K562 (cell line): ENCODE data around the gene ATP5F1A. TPM values are rescaled to one million over a fixed set of nuclear protein-coding genes. Genes with fewer than 3 reads are reported as not detected.
A peak's percentile ranks its signal among the peaks of the same experiment; 100 is the strongest.

Source experiments
- ARID2 ChIP-seq: fragments of 450-650 bp; IDR thresholded peaks from 2 replicates; pipeline ENCODE4 v1.6.1; 2017; ENCODE audit warnings: antibody characterized with exemption, mild to moderate bottlenecking
- ASH1L ChIP-seq: fragments of 450-650 bp; IDR thresholded peaks from 2 replicates; pipeline ENCODE4 v1.6.1; 2018; ENCODE audit warnings: borderline replicate concordance, mild to moderate bottlenecking, low read depth; ENCODE audit not compliant: partially characterized antibody
- MEF2A ChIP-seq: IDR thresholded peaks from 2 replicates; pipeline ENCODE4 v1.6.1; 2011; ENCODE audit warnings: low read depth, mild to moderate bottlenecking, low read length, moderate library complexity; ENCODE audit not compliant: control insufficient read depth
- POLR3A ChIP-seq: IDR thresholded peaks from 2 replicates; pipeline ENCODE4 v1.6.1; 2011; ENCODE audit warnings: borderline replicate concordance, mild to moderate bottlenecking, moderate library complexity; ENCODE audit not compliant: insufficient read length, insufficient read depth; ENCODE audit errors: extremely low read depth
- SOX6 ChIP-seq: fragments of 450-650 bp; IDR thresholded peaks from 2 replicates; pipeline ENCODE4 v1.6.1; 2014; ENCODE audit warnings: mild to moderate bottlenecking
- TAF9B ChIP-seq: fragments of 450-650 bp; IDR thresholded peaks from 2 replicates; pipeline ENCODE4 v1.6.1; 2018; ENCODE audit warnings: mild to moderate bottlenecking; ENCODE audit not compliant: partially characterized antibody
- TEAD2 ChIP-seq: fragments of 450-650 bp; IDR thresholded peaks from 2 replicates; pipeline ENCODE4 v1.6.1; 2016; ENCODE audit warnings: missing genetic modification characterization, control low read depth, missing compliant biosample characterization
- ZKSCAN8 ChIP-seq: fragments of 200-800 bp; sonication (Bioruptor generic); IDR thresholded peaks from 2 replicates; pipeline ENCODE4 v1.6.1; 2016; ENCODE audit warnings: missing genetic modification characterization, missing compliant biosample characterization
- ZNF253 ChIP-seq: fragments of 250-450 bp; sonication (Bioruptor Pico); conservative IDR thresholded peaks from 2 replicates; pipeline ENCODE4 v1.6.1; 2021; ENCODE audit warnings: mild to moderate bottlenecking
- polyA plus RNA-seq, 8 experiments: library from polyadenylated mRNA; depleted of rRNA in 4 of 8; stranded (reverse) in 5 of 8; unstranded in 3 of 8; fragments of >200 nt; fragmentation: Nextera tagmentation in 2 of 8; fragmentation: Illumina TruSeq in 1 of 8; extraction: Ambion mirVana in 2 of 8; extraction: Trizol in 1 of 8; gene quantifications; 2 replicates each; pipeline versions ENCODE4 v1.2.1 to v1.2.3, GENCODE V29; 2011 to 2014; ENCODE audit warnings: inconsistent platforms in 1 of 8, missing spikeins in 1 of 8
- total RNA-seq, 7 experiments: library from RNA; depleted of rRNA in 6 of 7; stranded (reverse); fragments of >200 nt in 6 of 7; fragmentation: Illumina TruSeq in 2 of 7; extraction: Trizol in 2 of 7; gene quantifications; 2 replicates each; pipeline versions ENCODE4 v1.2.1 to v1.2.3, GENCODE V29; 2011 to 2021; ENCODE audit warnings: low replicate concordance in 1 of 7
- TF ChIP-seq, protein P1 (sequence below), 2 experiments: fragments of 450-650 bp in 1 of 2; sonication (generic) in 1 of 2; formaldehyde crosslinking in 1 of 2; IDR thresholded peaks; 2 replicates each; pipeline versions ENCODE4 v1.7.1 to v1.9.0; 2016 to 2022; ENCODE audit warnings: inconsistent platforms in 1 of 2, mild to moderate bottlenecking in 1 of 2, missing genetic modification reagents in 1 of 2
- TF ChIP-seq, protein P2 (sequence below): sonication (generic); formaldehyde crosslinking; IDR thresholded peaks from 2 replicates; pipeline ENCODE4 v1.8.0; 2023; ENCODE audit warnings: mild to moderate bottlenecking, missing genetic modification reagents
- TF ChIP-seq, protein P3 (sequence below), 2 experiments: fragments of 450-650 bp in 1 of 2; IDR thresholded peaks; 2 replicates each; pipeline ENCODE4 v1.6.1; 2011 to 2017; ENCODE audit warnings: low read depth in 2 of 2, antibody characterized with exemption in 1 of 2, borderline replicate concordance in 1 of 2, low read length in 1 of 2, mild to moderate bottlenecking in 1 of 2, mixed read lengths in 1 of 2; ENCODE audit not compliant: control insufficient read depth in 1 of 2

Gene ATP5F1A
- total and polyA plus RNA-seq, 9 of the 15 experiments (the other 6 are each of a cell fraction or from before 2014, with no cell fraction given), result 377 to 762 (median 490) TPM

DNA sequence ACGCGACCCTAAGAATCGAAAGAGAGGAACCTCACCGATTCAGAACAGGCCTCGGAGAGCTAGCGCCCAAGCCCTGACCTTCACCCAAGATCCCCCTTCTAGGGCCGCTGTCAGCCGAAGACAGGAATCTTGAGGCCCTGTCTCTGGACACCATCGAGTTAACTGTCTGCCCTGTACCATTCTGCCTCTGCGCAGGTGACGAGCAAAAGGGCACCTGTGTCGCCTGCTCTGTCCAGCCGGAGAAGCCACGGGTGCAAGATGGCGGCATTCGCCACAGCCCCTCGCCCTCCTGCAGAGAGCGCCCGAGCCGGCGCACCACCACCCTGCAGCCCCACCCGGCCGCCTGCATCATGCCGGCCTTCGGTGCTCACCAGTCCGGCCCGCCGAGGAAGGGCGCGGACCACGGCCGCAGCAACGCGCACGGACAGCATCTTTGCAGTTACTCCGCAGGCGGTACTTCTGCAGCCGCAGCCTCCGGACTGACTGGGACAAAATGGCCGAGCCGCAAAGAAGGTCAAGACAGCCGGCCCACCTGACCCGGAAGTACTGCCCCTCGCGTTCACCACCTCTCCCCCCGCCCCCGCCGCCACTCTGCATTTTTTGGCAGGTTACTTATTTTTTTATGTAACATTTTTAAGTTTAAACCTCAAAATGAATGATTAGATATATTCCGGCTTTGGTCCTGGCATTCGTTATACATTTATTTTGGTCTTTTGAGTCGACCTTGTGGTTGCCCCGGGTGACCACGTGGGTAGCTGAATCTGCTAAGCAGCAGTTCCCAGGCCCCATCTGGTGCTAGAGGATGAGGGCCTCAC is at the start of gene ATP5F1A (continued):
- TF ChIP-seq, protein P1, sequence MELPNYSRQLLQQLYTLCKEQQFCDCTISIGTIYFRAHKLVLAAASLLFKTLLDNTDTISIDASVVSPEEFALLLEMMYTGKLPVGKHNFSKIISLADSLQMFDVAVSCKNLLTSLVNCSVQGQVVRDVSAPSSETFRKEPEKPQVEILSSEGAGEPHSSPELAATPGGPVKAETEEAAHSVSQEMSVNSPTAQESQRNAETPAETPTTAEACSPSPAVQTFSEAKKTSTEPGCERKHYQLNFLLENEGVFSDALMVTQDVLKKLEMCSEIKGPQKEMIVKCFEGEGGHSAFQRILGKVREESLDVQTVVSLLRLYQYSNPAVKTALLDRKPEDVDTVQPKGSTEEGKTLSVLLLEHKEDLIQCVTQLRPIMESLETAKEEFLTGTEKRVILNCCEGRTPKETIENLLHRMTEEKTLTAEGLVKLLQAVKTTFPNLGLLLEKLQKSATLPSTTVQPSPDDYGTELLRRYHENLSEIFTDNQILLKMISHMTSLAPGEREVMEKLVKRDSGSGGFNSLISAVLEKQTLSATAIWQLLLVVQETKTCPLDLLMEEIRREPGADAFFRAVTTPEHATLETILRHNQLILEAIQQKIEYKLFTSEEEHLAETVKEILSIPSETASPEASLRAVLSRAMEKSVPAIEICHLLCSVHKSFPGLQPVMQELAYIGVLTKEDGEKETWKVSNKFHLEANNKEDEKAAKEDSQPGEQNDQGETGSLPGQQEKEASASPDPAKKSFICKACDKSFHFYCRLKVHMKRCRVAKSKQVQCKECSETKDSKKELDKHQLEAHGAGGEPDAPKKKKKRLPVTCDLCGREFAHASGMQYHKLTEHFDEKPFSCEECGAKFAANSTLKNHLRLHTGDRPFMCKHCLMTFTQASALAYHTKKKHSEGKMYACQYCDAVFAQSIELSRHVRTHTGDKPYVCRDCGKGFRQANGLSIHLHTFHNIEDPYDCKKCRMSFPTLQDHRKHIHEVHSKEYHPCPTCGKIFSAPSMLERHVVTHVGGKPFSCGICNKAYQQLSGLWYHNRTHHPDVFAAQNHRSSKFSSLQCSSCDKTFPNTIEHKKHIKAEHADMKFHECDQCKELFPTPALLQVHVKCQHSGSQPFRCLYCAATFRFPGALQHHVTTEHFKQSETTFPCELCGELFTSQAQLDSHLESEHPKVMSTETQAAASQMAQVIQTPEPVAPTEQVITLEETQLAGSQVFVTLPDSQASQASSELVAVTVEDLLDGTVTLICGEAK (IDR thresholded peaks at IDR 0.05), result peak; percentile 64
- TF ChIP-seq, protein P1 (CRISPR knock-in tag; IDR thresholded peaks at IDR 0.05), result no peak
- TF ChIP-seq TEAD2, result no peak
- TF ChIP-seq, protein P2, sequence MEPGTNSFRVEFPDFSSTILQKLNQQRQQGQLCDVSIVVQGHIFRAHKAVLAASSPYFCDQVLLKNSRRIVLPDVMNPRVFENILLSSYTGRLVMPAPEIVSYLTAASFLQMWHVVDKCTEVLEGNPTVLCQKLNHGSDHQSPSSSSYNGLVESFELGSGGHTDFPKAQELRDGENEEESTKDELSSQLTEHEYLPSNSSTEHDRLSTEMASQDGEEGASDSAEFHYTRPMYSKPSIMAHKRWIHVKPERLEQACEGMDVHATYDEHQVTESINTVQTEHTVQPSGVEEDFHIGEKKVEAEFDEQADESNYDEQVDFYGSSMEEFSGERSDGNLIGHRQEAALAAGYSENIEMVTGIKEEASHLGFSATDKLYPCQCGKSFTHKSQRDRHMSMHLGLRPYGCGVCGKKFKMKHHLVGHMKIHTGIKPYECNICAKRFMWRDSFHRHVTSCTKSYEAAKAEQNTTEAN, result no peak
- TF ChIP-seq POLR3A, result no peak
- TF ChIP-seq ASH1L, result no peak
- TF ChIP-seq ZKSCAN8, result no peak
- TF ChIP-seq SOX6, result no peak
- no peak for TF ChIP-seq ZNF253 (CRISPR knock-in tag)
- TF ChIP-seq, protein P3, sequence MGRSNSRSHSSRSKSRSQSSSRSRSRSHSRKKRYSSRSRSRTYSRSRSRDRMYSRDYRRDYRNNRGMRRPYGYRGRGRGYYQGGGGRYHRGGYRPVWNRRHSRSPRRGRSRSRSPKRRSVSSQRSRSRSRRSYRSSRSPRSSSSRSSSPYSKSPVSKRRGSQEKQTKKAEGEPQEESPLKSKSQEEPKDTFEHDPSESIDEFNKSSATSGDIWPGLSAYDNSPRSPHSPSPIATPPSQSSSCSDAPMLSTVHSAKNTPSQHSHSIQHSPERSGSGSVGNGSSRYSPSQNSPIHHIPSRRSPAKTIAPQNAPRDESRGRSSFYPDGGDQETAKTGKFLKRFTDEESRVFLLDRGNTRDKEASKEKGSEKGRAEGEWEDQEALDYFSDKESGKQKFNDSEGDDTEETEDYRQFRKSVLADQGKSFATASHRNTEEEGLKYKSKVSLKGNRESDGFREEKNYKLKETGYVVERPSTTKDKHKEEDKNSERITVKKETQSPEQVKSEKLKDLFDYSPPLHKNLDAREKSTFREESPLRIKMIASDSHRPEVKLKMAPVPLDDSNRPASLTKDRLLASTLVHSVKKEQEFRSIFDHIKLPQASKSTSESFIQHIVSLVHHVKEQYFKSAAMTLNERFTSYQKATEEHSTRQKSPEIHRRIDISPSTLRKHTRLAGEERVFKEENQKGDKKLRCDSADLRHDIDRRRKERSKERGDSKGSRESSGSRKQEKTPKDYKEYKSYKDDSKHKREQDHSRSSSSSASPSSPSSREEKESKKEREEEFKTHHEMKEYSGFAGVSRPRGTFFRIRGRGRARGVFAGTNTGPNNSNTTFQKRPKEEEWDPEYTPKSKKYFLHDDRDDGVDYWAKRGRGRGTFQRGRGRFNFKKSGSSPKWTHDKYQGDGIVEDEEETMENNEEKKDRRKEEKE (IDR thresholded peaks at IDR 0.05; ENCODE audit: borderline replicate concordance in 1 of 2, control insufficient read depth in 1 of 2, low read depth in 2 of 2, low read length in 1 of 2), result no peak
- no peak for TF ChIP-seq MEF2A
- no peak for TF ChIP-seq ARID2
- no peak for TF ChIP-seq TAF9B
